ENCODE results near the gene GJC1. TPM values are rescaled to one million over a fixed set of nuclear protein-coding genes. Genes with fewer than 3 reads are reported as not detected.

GJC1 gene
- total RNA-seq, 2 experiments from 2014 or later = 2.7 to 3.7 TPM

GRCh38 chr17:44777394-44778348 is 52.4 kb downstream of the GJC1 start:
- ATAC-seq = no peak
- CTCF ChIA-PET = interaction anchor here (0.6 to 11.3 kb wide), 28 partner anchors 8 to 420 kb away, joined by 3 to 186 read pairs (median 6); partner anchors contain the start of genes ACBD4, EFTUD2, HIGD1B and PLCD3
- no peaks in the 10 kb centered on the region for H3K36me3 Mint-ChIP-seq

GRCh38 chr17:44776628-44777393 is 53.3 kb downstream of the GJC1 start:
- no peak overlapping the region for H3K27ac Mint-ChIP-seq
- no peak overlapping the region for H3K4me3 Mint-ChIP-seq

More at GRCh38 chr17:44777394-44778348, 52.4 kb downstream of the GJC1 start:
- Mint-ChIP-seq H3K27ac (no peak overlapping the region), H3K4me1 (peaks cover 14% of the 10 kb centered on the region), H3K9me3 (ENCODE audit: low read depth) (no peaks in the 10 kb centered on the region), H3K4me3 (no peak overlapping the region), H3K27me3 (peaks cover 12% of the 10 kb centered on the region)
- no peak for DNase-seq

GRCh38 chr17:44775838-44776621 is 54.1 kb downstream of the GJC1 start:
- ATAC-seq (peak; percentile 28), DNase-seq (no peak)
- Mint-ChIP-seq H3K4me1 (peaks cover 14% of the 10 kb centered on the region), H3K9me3 (ENCODE audit: low read depth) (no peaks in the 10 kb centered on the region), H3K36me3 (no peaks in the 10 kb centered on the region), H3K27me3 (peaks cover 11% of the 10 kb centered on the region), H3K27ac (no peak overlapping the region), H3K4me3 (peak overlapping the region; percentile 76)
- CTCF ChIA-PET = interaction anchor here (0.6 to 11.3 kb wide), 30 partner anchors 10 to 373 kb away, joined by 3 to 186 read pairs (median 4); partner anchors contain the start of genes ACBD4 and DBF4B

More at GRCh38 chr17:44776628-44777393, 53.3 kb downstream of the GJC1 start:
- Mint-ChIP-seq H3K9me3 (ENCODE audit: low read depth) (no peaks in the 10 kb centered on the region), H3K36me3 (no peaks in the 10 kb centered on the region), H3K4me1 (peaks cover 14% of the 10 kb centered on the region), H3K27me3 (peaks cover 11% of the 10 kb centered on the region)
- CTCF ChIA-PET = interaction anchor here (0.9 to 11.3 kb wide), 16 partner anchors 9 to 421 kb away, joined by 3 to 186 read pairs (median 6); partner anchors contain the start of genes ACBD4 and HIGD1B
- DNase-seq (no peak), ATAC-seq (no peak)

- Mint-ChIP-seq H3K27ac (peak overlapping the region; percentile 62), H3K36me3 (no peaks in the 10 kb centered on the region), H3K27me3 (peaks cover 7% of the 10 kb centered on the region), H3K9me3 (ENCODE audit: low read depth) (no peaks in the 10 kb centered on the region), H3K4me1 (peaks cover 14% of the 10 kb centered on the region), H3K4me3 (peak overlapping the region; percentile 76)
- peak; percentile 99 for DNase-seq
- peak; percentile 97 for ATAC-seq
- CTCF ChIA-PET = interaction anchor here (0.6 to 11.3 kb wide), 29 partner anchors 11 to 374 kb away, joined by 3 to 186 read pairs (median 3); partner anchors contain the start of genes ACBD4 and DBF4B
Observed at GRCh38 chr17:44775136-44775837, 54.8 kb downstream of the GJC1 start.

GRCh38 chr17:44774271-44775135 is 55.6 kb downstream of the GJC1 start:
- peaks cover 12% of the 10 kb centered on the region for H3K4me1 Mint-ChIP-seq
- H3K27me3 Mint-ChIP-seq = peaks cover 7% of the 10 kb centered on the region
- peak overlapping the region; percentile 76 for H3K4me3 Mint-ChIP-seq
- peak overlapping the region; percentile 62 for H3K27ac Mint-ChIP-seq
- no peaks in the 10 kb centered on the region for H3K9me3 Mint-ChIP-seq (ENCODE audit: low read depth)
- CTCF ChIA-PET = interaction anchor here (0.7 to 11.3 kb wide), 18 partner anchors 9 to 381 kb away, joined by 3 to 186 read pairs (median 4); partner anchors contain the start of gene ACBD4
- no peaks in the 10 kb centered on the region for H3K36me3 Mint-ChIP-seq
- ATAC-seq (peak; percentile 32), DNase-seq (peak; percentile 91)

- Mint-ChIP-seq H3K36me3 (no peaks in the 10 kb centered on the region), H3K4me1 (peaks cover 16% of the 10 kb centered on the region), H3K9me3 (ENCODE audit: low read depth) (no peaks in the 10 kb centered on the region), H3K27me3 (peaks cover 7% of the 10 kb centered on the region), H3K4me3 (no peak overlapping the region), H3K27ac (no peak overlapping the region)
- no peak for DNase-seq
- CTCF ChIA-PET = interaction anchor here (0.7 to 11.3 kb wide), 3 partner anchors 10 to 90 kb away, joined by 3 to 186 read pairs (median 4); no protein-coding TSS in a partner anchor
- ATAC-seq = no peak
Observed at GRCh38 chr17:44773140-44773539, 56.9 kb downstream of the GJC1 start.

GRCh38 chr17:44772308-44773045 is 57.6 kb downstream of the GJC1 start:
- H3K27me3 Mint-ChIP-seq = peaks cover 7% of the 10 kb centered on the region
- no peak for ATAC-seq
- H3K27ac Mint-ChIP-seq = no peak overlapping the region
- no peaks in the 10 kb centered on the region for H3K36me3 Mint-ChIP-seq
- no peaks in the 10 kb centered on the region for H3K9me3 Mint-ChIP-seq (ENCODE audit: low read depth)
- peaks cover 21% of the 10 kb centered on the region for H3K4me1 Mint-ChIP-seq
- no peak overlapping the region for H3K4me3 Mint-ChIP-seq
- CTCF ChIA-PET = interaction anchor here (0.7 to 11.3 kb wide), 3 partner anchors 30 to 239 kb away, joined by 3 to 186 read pairs (median 3); no protein-coding TSS in a partner anchor
- no peak for DNase-seq

- no peak for ATAC-seq
- Mint-ChIP-seq H3K36me3 (no peaks in the 10 kb centered on the region), H3K27me3 (peaks cover 6% of the 10 kb centered on the region), H3K27ac (no peak overlapping the region), H3K4me1 (peaks cover 18% of the 10 kb centered on the region), H3K4me3 (no peak overlapping the region), H3K9me3 (ENCODE audit: low read depth) (no peaks in the 10 kb centered on the region)
- no peak for DNase-seq
- CTCF ChIA-PET = interaction anchor here (0.7 to 11.3 kb wide), 4 partner anchors 11 to 455 kb away, joined by 3 to 186 read pairs (median 4); partner anchors contain the start of gene ADAM11
Observed at GRCh38 chr17:44770166-44770925, 59.7 kb downstream of the GJC1 start.

GRCh38 chr17:44769647-44770084 is 60.4 kb downstream of the GJC1 start:
- peaks cover 14% of the 10 kb centered on the region for H3K4me1 Mint-ChIP-seq
- CTCF ChIA-PET = interaction anchor here (1.1 to 1.9 kb wide), 3 partner anchors 9 to 109 kb away, joined by 3 to 6 read pairs (median 5); partner anchors contain the start of gene ADAM11
- peaks cover 6% of the 10 kb centered on the region for H3K27me3 Mint-ChIP-seq
- H3K36me3 Mint-ChIP-seq = no peaks in the 10 kb centered on the region
- ATAC-seq (no peak), DNase-seq (no peak)
- H3K27ac Mint-ChIP-seq = no peak overlapping the region
- H3K9me3 Mint-ChIP-seq (ENCODE audit: low read depth) = no peaks in the 10 kb centered on the region
- H3K4me3 Mint-ChIP-seq = no peak overlapping the region

GRCh38 chr17:44769230-44769629 is 60.9 kb downstream of the GJC1 start:
- DNase-seq (no peak), ATAC-seq (no peak)
- Mint-ChIP-seq H3K27me3 (peaks cover 6% of the 10 kb centered on the region), H3K4me1 (peaks cover 13% of the 10 kb centered on the region), H3K9me3 (ENCODE audit: low read depth) (no peaks in the 10 kb centered on the region), H3K27ac (no peak overlapping the region), H3K4me3 (no peak overlapping the region), H3K36me3 (no peaks in the 10 kb centered on the region)
- CTCF ChIA-PET = interaction anchor here (1.1 kb wide), 2 partner anchors 9 to 10 kb away, joined by 3 to 5 read pairs; partner anchors contain the start of gene ADAM11
